ENCODE data around the gene ORMDL2. TPM values are rescaled to one million over a fixed set of nuclear protein-coding genes. Genes with fewer than 3 reads are reported as not detected.
"Not testable (repeated sequence)": the region's sequence is repeated elsewhere in the genome, so short reads cannot be mapped to it uniquely, and the experiment has no call there.

Gene ORMDL2
- polyA plus RNA-seq, 4 donors: 27.9 to 37.4 (median 31.0) TPM

DNA sequence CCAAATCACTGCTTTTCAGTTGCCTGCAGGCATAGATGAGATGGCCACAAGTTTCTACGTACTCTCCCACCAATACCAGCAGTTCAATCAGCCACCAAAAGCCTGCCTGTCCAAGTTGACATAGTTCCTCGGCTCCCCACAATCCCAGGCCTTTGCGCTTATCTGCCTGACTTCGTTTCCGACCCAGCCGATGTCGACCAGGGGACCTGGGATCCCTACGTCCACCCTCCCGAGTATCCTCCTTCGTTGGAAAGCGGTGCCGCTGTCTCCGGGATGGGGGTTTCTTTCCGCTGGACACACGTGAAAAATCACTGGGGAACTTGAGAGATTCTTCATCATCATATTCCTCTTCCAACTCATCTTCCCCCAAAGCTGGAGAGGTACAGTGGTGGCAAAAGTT, 10.0 kb downstream of the ORMDL2 start:
- no peak for DNase-seq (ENCODE audit: low read depth in 4 of 4, low spot score in 2 of 4)

GRCh38 chr12:55828357-55828756, 10.5 kb downstream of the ORMDL2 start:
- DNase-seq (ENCODE audit: low read depth in 4 of 4, low spot score in 2 of 4): no peak

DNA sequence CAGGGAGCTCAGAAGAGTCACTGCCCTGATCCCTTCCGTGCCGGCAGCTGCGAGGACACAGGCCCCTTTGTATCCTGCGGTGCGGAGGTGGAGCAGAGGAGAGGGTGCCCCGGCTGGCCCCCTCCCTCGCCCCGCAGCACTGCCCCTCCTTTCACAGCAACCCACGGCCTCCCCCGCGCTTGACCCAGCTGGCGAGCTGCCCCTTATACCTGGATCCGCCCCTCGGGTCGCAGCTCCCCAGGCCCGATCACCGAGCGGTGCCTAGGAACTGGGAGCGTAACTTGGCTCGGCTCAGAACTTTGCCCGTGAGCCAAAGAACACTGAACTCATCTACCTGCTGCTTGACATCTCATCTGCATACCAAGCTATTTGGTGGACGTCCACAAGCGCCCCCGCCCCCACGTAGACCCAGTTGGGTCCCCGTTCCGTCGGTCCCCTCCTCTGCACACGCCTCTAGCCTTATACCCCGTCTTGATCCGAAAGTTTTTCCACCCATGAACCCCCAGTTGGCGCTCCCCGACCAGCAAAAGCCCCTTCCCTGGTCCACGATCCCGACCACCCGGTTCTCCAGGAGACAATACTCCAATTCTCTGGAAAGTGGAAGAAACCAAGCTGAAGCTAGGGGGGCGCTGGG, 12.2 kb downstream of the ORMDL2 start:
- DNase-seq (ENCODE audit: low read depth in 4 of 4, low spot score in 2 of 4): peak in 3 of 4 donors; percentile 25 to 39 (median 28)

- DNase-seq (ENCODE audit: low read depth in 4 of 4, low spot score in 2 of 4): peak; percentile 82 to 94 (median 90)
Observed at GRCh38 chr12:55830601-55831446, 13.0 kb downstream of the ORMDL2 start.

- DNase-seq (ENCODE audit: low read depth in 4 of 4, low spot score in 2 of 4): no peak
Observed at GRCh38 chr12:55831447-55831815, 13.6 kb downstream of the ORMDL2 start.

GRCh38 chr12:55833056-55833455, 15.2 kb downstream of the ORMDL2 start:
- DNase-seq (ENCODE audit: low read depth in 4 of 4, low spot score in 2 of 4): no peak

DNA sequence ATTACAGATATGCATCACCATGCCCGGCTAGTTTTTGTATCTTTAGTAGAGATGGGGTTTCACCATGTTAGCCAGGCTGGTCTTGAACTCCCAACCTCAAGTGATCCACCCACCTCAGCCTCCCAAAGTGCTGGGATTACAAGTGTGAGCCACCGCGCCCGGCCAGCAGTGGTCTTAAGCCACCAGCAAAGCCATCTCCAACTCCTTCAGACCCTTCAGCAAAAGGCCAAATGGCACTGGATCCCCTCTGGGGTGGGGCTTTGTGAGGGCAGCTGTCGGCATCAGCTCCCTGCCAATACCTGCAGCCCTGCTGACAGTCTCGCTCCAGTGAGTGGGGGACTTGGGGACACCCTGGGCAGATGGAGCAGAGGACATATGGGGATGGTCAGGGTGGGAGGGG, 16.6 kb downstream of the ORMDL2 start:
- DNase-seq (ENCODE audit: low read depth in 4 of 4, low spot score in 2 of 4): not testable (repeated sequence)

- DNase-seq (ENCODE audit: low read depth in 4 of 4, low spot score in 2 of 4): no peak
Observed at GRCh38 chr12:55838361-55838760, 20.5 kb downstream of the ORMDL2 start.

- DNase-seq (ENCODE audit: low read depth in 4 of 4, low spot score in 2 of 4): no peak
Observed at GRCh38 chr12:55839345-55840140, 21.7 kb downstream of the ORMDL2 start.

GRCh38 chr12:55840581-55841351, 22.9 kb downstream of the ORMDL2 start:
- no peak for DNase-seq (ENCODE audit: low read depth in 4 of 4, low spot score in 2 of 4)

DNA sequence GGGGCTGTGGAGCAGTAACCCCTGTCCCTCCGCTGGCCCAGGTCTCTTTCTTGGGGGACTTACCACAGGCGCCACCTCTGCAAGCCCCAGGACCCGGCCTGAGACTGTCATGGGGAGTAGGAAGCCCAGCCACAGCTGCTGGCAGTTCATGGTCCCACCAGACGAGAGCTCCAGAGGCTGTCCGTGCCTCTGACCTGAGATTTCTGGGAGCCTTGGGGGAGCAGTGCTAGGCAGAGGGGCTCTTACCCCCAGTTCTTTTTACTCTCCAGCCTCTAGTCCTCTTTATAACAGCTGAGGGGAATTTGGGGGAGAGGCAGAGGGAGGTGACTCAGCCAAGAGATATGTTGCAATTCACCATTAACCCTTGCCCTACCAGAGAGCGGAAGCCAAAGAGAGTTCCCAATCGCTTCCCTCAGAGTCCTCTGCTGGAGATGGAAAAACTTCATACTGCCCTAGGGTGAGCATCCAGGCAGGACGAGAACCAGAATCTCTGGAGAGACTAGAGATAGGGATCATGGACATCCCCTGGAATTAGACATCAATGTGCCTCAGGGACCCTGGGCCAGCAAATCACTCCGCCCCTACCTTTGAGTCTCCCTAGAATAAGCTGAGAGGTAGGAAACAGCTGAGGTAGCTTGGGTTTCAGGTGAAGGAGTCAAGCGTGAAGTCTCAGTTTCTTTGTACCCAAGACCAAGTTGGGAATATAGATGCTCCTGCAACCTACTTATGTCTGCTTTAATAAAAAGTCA, 25.0 kb downstream of the ORMDL2 start, which contains the start of gene MMP19:
MMP19 (minus strand) TSS at position 256 of the 749 bp plus-strand sequence; CDS start at position 150, 106 bp downstream.
- no peak for DNase-seq (ENCODE audit: low read depth in 4 of 4, low spot score in 2 of 4)

DNA sequence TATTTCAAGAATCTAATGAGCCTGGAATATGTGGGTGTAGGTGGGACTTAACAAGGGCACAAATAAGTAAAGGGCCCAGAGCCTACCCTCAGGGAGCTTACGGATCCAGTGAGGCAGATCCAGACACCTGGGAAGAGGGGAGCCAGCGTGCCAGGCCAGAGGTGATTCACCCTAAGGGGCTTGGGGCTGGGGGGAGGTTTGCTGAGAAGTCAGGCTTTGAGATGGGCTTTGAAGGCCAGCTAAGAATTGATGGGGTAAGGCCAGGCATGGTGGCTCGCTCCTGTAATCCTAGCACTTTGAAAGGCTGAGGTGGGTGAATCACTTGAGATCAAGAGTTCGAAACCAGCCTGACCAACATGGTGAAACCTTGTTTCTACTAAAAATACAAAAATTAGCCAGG, 25.6 kb downstream of the ORMDL2 start:
- DNase-seq (ENCODE audit: low read depth in 4 of 4, low spot score in 2 of 4): no peak

GRCh38 chr12:55844961-55845360, 27.1 kb downstream of the ORMDL2 start:
- no peak for DNase-seq (ENCODE audit: low read depth in 4 of 4, low spot score in 2 of 4)

GRCh38 chr12:55845361-55845760, 27.5 kb downstream of the ORMDL2 start:
- DNase-seq (ENCODE audit: low read depth in 4 of 4, low spot score in 2 of 4): no peak

DNA sequence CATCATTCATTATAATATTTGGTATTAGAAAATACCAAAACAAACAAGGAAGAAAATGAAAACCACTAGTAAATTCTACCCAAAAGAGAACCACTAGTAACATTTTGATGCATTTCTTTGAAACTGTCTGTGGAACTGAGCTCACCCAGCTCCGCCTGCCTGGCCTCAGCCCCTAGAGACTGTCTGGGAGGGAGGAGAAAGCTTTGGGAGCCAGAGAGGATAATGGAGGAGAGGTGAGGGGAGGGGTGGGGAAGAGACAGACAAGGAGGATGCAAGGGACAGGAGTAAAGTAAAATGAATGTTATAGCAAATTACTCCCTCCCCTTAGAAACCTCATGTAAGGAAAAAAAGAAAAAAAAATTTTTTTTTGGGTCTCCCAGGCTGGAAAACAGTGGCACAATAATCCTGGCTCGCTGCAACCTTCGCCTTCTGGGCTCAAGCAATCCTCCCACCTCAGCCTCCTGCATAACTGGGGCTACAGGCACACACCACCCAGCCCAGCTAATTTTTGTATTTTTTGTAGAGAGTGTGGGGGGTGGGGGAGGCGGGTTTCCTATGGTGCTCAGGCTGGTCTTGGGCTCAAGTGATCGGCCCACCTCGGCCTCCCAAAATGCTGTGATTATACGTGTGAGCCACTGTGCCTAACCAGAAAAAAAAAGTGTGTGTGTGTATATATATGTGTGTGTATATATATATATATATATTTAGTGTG, 28.1 kb downstream of the ORMDL2 start:
- DNase-seq (ENCODE audit: low read depth in 4 of 4, low spot score in 2 of 4): no peak

GRCh38 chr12:55847033-55847432, 29.2 kb downstream of the ORMDL2 start:
- DNase-seq (ENCODE audit: low read depth in 4 of 4, low spot score in 2 of 4): no peak

GRCh38 chr12:55847603-55848291, 29.9 kb downstream of the ORMDL2 start:
- DNase-seq (ENCODE audit: low read depth in 4 of 4, low spot score in 2 of 4): peak; percentile 29 to 72 (median 51)

GRCh38 chr12:55849616-55850343, 31.9 kb downstream of the ORMDL2 start:
- no peak for DNase-seq (ENCODE audit: low read depth in 4 of 4, low spot score in 2 of 4)
